ENCODE measurements around the gene GPI. TPM values are rescaled to one million over a fixed set of nuclear protein-coding genes. Genes with fewer than 3 reads are reported as not detected.

GPI gene
- total and polyA plus RNA-seq, 2 of the 8 experiments (the other 6 are each of a cell fraction or from before 2014, with no cell fraction given): 171 to 360 TPM

GRCh38 chr19:34341935-34342680, 22.9 kb upstream of the GPI start:
- no peaks in the 10 kb centered on the region for H3K23me2 ChIP-seq (ENCODE audit: low read depth, low read length)

More at GRCh38 chr19:34341935-34342680, 22.9 kb upstream of the GPI start:
- Histone ChIP-seq H3K23ac (ENCODE audit: insufficient read length) (no peak overlapping the region), H3K14ac (ENCODE audit: insufficient read length) (no peak overlapping the region), H3K4me1 (replicated peaks in 1 of 4; ENCODE audit: control insufficient read depth in 3 of 4, insufficient read depth in 4 of 4, low read length in 3 of 4) (no peaks in the 10 kb centered on the region), H3K56ac (replicated peaks; ENCODE audit: insufficient read length, low read depth, low read length) (no peak overlapping the region), H3K79me2 (ENCODE audit: control insufficient read depth in 1 of 2, insufficient read depth in 2 of 2, low read length in 2 of 2) (no peaks in the 10 kb centered on the region), H3K79me1 (ENCODE audit: low read depth, low read length) (no peaks in the 10 kb centered on the region; the same call in 1 of the 2 replicates), H3K27ac (ENCODE audit: low read depth, low read length) (no peak overlapping the region), H3K36me3 (ENCODE audit: control insufficient read depth in 2 of 4, insufficient read depth in 4 of 4, low read length in 3 of 4) (peaks cover 12 to 36% (median 19%) of the 10 kb centered on the region in 4 experiments), H3K9me3 (ENCODE audit: insufficient read depth in 2 of 2, low read depth in 1 of 2, low read length in 1 of 2) (no peaks in the 10 kb centered on the region), H3K18ac (ENCODE audit: extremely low read depth, low read length) (no peak overlapping the region), H2BK20ac (ENCODE audit: low read length) (no peak overlapping the region), H3K9ac (replicated peaks in 1 of 4; ENCODE audit: extremely low read depth in 1 of 4, low read depth in 3 of 4, low read length in 3 of 4) (no peak overlapping the region), H4K20me1 (replicated peaks in 1 of 2; ENCODE audit: control insufficient read depth in 1 of 2, insufficient read depth in 2 of 2, low read length in 2 of 2) (no peaks in the 10 kb centered on the region), H4K8ac (ENCODE audit: extremely low read depth, insufficient read depth, low read length) (no peak overlapping the region; the same call in 1 of the 2 replicates), H2BK120ac (replicated peaks; ENCODE audit: low read depth, low read length) (no peak overlapping the region), H2BK5ac (ENCODE audit: low read depth, low read length) (no peak overlapping the region; the same call in 1 of the 2 replicates), H2BK15ac (ENCODE audit: low read length) (no peak overlapping the region), H3K27me3 (replicated peaks in 1 of 4; ENCODE audit: control insufficient read depth in 3 of 4, extremely low read depth in 1 of 4, insufficient read depth in 3 of 4, low read length in 3 of 4) (no peaks in the 10 kb centered on the region), H3K4ac (replicated peaks; ENCODE audit: insufficient read length, low read depth, low read length) (no peak overlapping the region), H4K5ac (ENCODE audit: insufficient read length, low read depth, low read length) (no peak overlapping the region), H4K91ac (replicated peaks; ENCODE audit: insufficient read length, low read length) (no peak overlapping the region), H2BK12ac (ENCODE audit: low read depth, low read length) (no peak overlapping the region), H3K4me2 (ENCODE audit: insufficient read depth in 1 of 2, low read depth in 2 of 2, low read length in 2 of 2) (no peak overlapping the region), H3K4me3 (ENCODE audit: extremely low read depth in 1 of 4, insufficient read depth in 2 of 4, low read depth in 3 of 4, low read length in 4 of 4) (no peak overlapping the region), H2AK5ac (ENCODE audit: low read depth, low read length) (no peak overlapping the region), H2AFZ (ENCODE audit: low read length) (no peak overlapping the region)
- 91% methylated on average over 12 of the region's 12 CpGs; no CpG with 5 or more reads in 1 of the 2 experiments for WGBS, 2 experiments (ENCODE audit: extremely low coverage in 1 of 2, insufficient coverage in 1 of 2, insufficient read length in 1 of 2, insufficient replicate concordance in 2 of 2, low coverage in 1 of 2, low lambda C conversion rate in 2 of 2, missing lambda C conversion rate in 1 of 2)
- FAIRE-seq: no peak
- POLR2A ChIA-PET (ENCODE audit: partially characterized antibody): interaction anchor here (0.6 kb wide), 2 partner anchors 17 to 69 kb away, joined by 3 read pairs; no protein-coding TSS in a partner anchor
- DNase-seq (ENCODE audit: low read depth in 1 of 2, low spot score in 2 of 2): no peak
- CTCF ChIA-PET (ENCODE audit: partially characterized antibody): interaction anchor here (1.1 to 1.5 kb wide), 3 partner anchors 15 to 121 kb away, joined by 3 to 6 read pairs (median 3); no protein-coding TSS in a partner anchor
- TF ChIP-seq MAFK (IDR thresholded peaks at IDR 0.05; ENCODE audit: low read depth, low read length) (no peak), RBBP5 (IDR thresholded peaks at IDR 0.05; ENCODE audit: borderline replicate concordance, low read depth, low read length) (no peak), MAX (IDR thresholded peaks at IDR 0.05) (no peak), TCF12 (IDR thresholded peaks at IDR 0.05; ENCODE audit: low read depth, low read length) (no peak), CEBPB (IDR thresholded peaks at IDR 0.05; ENCODE audit: low read depth, low read length) (no peak), EGR1 (IDR thresholded peaks at IDR 0.05; ENCODE audit: borderline replicate concordance, low read depth, low read length) (no peak), SP4 (IDR thresholded peaks at IDR 0.05; ENCODE audit: low read length) (no peak), TEAD4 (IDR thresholded peaks at IDR 0.05; ENCODE audit: low read depth, low read length) (no peak), GABPA (IDR thresholded peaks at IDR 0.05; ENCODE audit: borderline replicate concordance, insufficient read depth, low read length) (no peak), RFX5 (IDR thresholded peaks at IDR 0.05; ENCODE audit: borderline replicate concordance, low read depth, low read length) (no peak), POLR2A (IDR thresholded peaks at IDR 0.05; ENCODE audit: control extremely low read depth in 1 of 2, low read depth in 2 of 2, low read length in 2 of 2) (no peak)
